ENCODE results near the gene PCDHGA9. TPM values are rescaled to one million over a fixed set of nuclear protein-coding genes. Genes with fewer than 3 reads are reported as not detected.

The PCDHGA9 gene
- total and polyA plus RNA-seq, 2 donors (not counting 3 experiments of a cell fraction or from before 2014, with no cell fraction given): 1.1 to 3.9 TPM

- Histone ChIP-seq H3K9ac (replicated peaks; ENCODE audit: extremely low read depth, insufficient read depth, low read length) (no peak overlapping the region), H3K27me3 (ENCODE audit: control insufficient read depth in 2 of 2, insufficient read depth in 2 of 2, low read length in 2 of 2) (peaks cover 32 to 72% of the 10 kb centered on the region in 2 experiments), H3K79me2 (ENCODE audit: control insufficient read depth, insufficient read depth, low read length) (no peaks in the 10 kb centered on the region), H3K9me3 (replicated peaks; ENCODE audit: control insufficient read depth, insufficient read depth, low read length) (no peaks in the 10 kb centered on the region), H3K9me1 (replicated peaks; ENCODE audit: control insufficient read depth, extremely low read depth, insufficient read depth, low read length) (no peaks in the 10 kb centered on the region), H3K4me2 (ENCODE audit: insufficient read depth, low read length) (no peak overlapping the region), H3K4me1 (ENCODE audit: control insufficient read depth, extremely low read depth, insufficient read depth, low read length) (no peaks in the 10 kb centered on the region), H3K36me3 (ENCODE audit: control insufficient read depth in 2 of 2, extremely low read depth in 1 of 2, insufficient read depth in 2 of 2, low read length in 2 of 2) (no peaks in the 10 kb centered on the region), H4K20me1 (replicated peaks; ENCODE audit: control insufficient read depth, extremely low read depth, insufficient read depth, low read length) (no peaks in the 10 kb centered on the region), H2AFZ (ENCODE audit: low read depth, low read length) (no peak overlapping the region), H3K4me3 (replicated peaks in 1 of 3; ENCODE audit: insufficient read depth in 1 of 3, low read depth in 1 of 3, low read length in 3 of 3) (no peak overlapping the region), H3K27ac (ENCODE audit: insufficient read depth, low read depth, low read length) (no peak overlapping the region)
- ChIA-PET CTCF (interaction anchor here (0.9 to 3.2 kb wide), 17 partner anchors 8 to 193 kb away, joined by 3 to 41 read pairs (median 4); partner anchors contain the start of genes PCDHB14, PCDHGA10, PCDHGA12 and PCDHGA3), POLR2A (no interaction called here)
- DNase-seq (ENCODE audit: low read depth, low spot score) (no peak), FAIRE-seq (no peak)
- dilution Hi-C loops (cut with MboI; ENCODE audit: extremely low pct_ligation_motif_present, low sequenced_read_pairs) (no loop called here), intact Hi-C loops (cut with micrococcal nuclease) (loop anchor here (5.0 kb wide), 1 partner anchor 48 kb away; the partner anchor contains the start of gene PCDHGA11)
- no peak for TF ChIP-seq MAX (IDR thresholded peaks at IDR 0.05; ENCODE audit: insufficient read depth, insufficient read length)
- no peak for TF ChIP-seq GATA2 (IDR thresholded peaks at IDR 0.05; ENCODE audit: insufficient read depth, insufficient read length, low read depth, low read length)
- TF ChIP-seq FOS (IDR thresholded peaks at IDR 0.05; ENCODE audit: borderline replicate concordance, insufficient read depth, low read length): no peak
- TF ChIP-seq MYC (IDR thresholded peaks at IDR 0.05; ENCODE audit: low read depth, low read length): no peak
- no peak for TF ChIP-seq POLR2A (IDR thresholded peaks at IDR 0.05; ENCODE audit: low read depth, low read length)
- TF ChIP-seq JUN (IDR thresholded peaks at IDR 0.05; ENCODE audit: borderline replicate concordance, insufficient read depth, insufficient read length, low read depth): no peak
- TF ChIP-seq EZH2 (IDR thresholded peaks at IDR 0.05; ENCODE audit: borderline replicate concordance, low read depth, low read length, severe bottlenecking): no peak
- no peak for TF ChIP-seq POLR2AphosphoS5 (IDR thresholded peaks at IDR 0.05; ENCODE audit: insufficient read depth, low read depth, low read length)
- TF ChIP-seq, protein P1, sequence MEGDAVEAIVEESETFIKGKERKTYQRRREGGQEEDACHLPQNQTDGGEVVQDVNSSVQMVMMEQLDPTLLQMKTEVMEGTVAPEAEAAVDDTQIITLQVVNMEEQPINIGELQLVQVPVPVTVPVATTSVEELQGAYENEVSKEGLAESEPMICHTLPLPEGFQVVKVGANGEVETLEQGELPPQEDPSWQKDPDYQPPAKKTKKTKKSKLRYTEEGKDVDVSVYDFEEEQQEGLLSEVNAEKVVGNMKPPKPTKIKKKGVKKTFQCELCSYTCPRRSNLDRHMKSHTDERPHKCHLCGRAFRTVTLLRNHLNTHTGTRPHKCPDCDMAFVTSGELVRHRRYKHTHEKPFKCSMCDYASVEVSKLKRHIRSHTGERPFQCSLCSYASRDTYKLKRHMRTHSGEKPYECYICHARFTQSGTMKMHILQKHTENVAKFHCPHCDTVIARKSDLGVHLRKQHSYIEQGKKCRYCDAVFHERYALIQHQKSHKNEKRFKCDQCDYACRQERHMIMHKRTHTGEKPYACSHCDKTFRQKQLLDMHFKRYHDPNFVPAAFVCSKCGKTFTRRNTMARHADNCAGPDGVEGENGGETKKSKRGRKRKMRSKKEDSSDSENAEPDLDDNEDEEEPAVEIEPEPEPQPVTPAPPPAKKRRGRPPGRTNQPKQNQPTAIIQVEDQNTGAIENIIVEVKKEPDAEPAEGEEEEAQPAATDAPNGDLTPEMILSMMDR (IDR thresholded peaks at IDR 0.05; ENCODE audit: extremely low read depth in 1 of 2, insufficient read depth in 1 of 2, low read depth in 1 of 2, low read length in 2 of 2): no peak
- no TSS peak for BruUV-seq (replicated peaks)
These were observed 28.0 kb upstream of the PCDHGA9 start for GRCh38 chr5:141374627-141375026.

All from endothelial cell of umbilical vein (primary cell).